Transverse colon (tissue), 4 donors: ENCODE results near the gene MACF1.

Source experiments
- CTCF ChIP-seq, 5 experiments: fragments of 200-600 bp in 3 of 5; fragments of 450-650 bp in 2 of 5; sonication (generic) in 3 of 5; IDR thresholded peaks; 1 replicate in 2 of 5; 2 replicates in 3 of 5; pipeline ENCODE4 v1.5.1; 2016 to 2017; ENCODE audit warnings: antibody characterized with exemption in 5 of 5, inconsistent platforms in 3 of 5, mild to moderate bottlenecking in 2 of 5, moderate library complexity in 1 of 5
- POLR2A ChIP-seq: fragments of 450-650 bp; IDR thresholded peaks from one replicate; pipeline ENCODE4 v1.6.1; 2016; ENCODE audit warnings: antibody characterized with exemption, mild to moderate bottlenecking, moderate library complexity
- POLR2AphosphoS5 ChIP-seq, 3 donors: sonication (generic); formaldehyde crosslinking; IDR thresholded peaks; one replicate each; pipeline ENCODE4 v1.6.1; 2016; ENCODE audit warnings: antibody characterized with exemption in 3 of 3

GRCh38 chr1:39481289-39481688 is 276.8 kb downstream of the MACF1 start:
- TF ChIP-seq POLR2A (no peak), CTCF (IDR thresholded peaks at IDR 0.05) (no peak), POLR2AphosphoS5 (IDR thresholded peaks at IDR 0.05) (no peak)
